ENCODE measurements around the gene KCNQ1.
A peak's percentile ranks its signal among the peaks of the same experiment; 100 is the strongest.

Gene KCNQ1

DNA sequence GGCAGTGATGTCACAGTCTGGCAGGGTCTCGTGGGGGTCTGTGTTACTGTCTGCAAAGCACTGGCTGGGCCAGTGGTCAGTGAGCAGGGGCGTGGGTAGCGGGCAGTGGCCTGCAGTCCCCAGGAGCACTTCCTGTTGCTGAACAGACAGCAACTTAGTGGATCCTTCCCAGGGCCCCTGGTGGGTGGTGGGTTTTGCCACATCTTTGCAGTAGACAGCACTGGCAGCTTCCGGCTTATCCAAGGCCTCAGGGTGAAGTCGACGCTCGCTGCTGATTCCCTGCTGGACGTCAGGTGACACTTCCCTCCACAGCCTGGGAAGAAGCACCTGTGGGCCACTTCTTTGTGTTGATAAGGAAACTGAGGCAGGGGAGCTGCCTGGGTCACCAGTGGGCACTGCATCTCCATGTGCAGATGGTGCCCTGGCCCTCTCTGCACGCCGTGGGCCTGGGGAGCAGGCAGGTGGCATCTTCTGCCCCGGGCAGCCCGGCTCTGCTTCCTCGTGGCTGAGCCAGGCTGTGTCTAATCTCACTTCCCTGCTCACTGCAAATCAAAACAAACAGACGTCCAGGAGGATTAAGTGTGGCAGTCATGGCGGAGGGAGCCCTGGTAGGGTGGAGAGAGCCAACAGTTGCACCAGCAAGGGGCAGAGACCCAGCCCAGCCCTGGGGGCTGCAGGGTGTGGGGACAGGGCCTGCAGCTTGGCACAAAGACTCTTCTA lies 79.8 kb downstream of the KCNQ1 start:
- Histone ChIP-seq H3K79me1 (replicated peaks; ENCODE audit: low read length, poor library complexity, severe bottlenecking) (no peaks in the 10 kb centered on the region), H4K91ac (ENCODE audit: low read length) (no peak overlapping the region), H3K36me3 (ENCODE audit: control insufficient read depth in 1 of 2, insufficient read depth in 2 of 2, low read depth in 1 of 2, low read length in 2 of 2) (no peaks in the 10 kb centered on the region), H3K4ac (ENCODE audit: low read depth in 1 of 2, low read length in 2 of 2) (no peak overlapping the region), H3K27ac (ENCODE audit: low read length, poor library complexity, severe bottlenecking) (no peak overlapping the region), H3K9me3 (ENCODE audit: control insufficient read depth, low read length) (no peaks in the 10 kb centered on the region), H2BK120ac (ENCODE audit: low read depth, low read length) (no peak overlapping the region), H3K27me3 (ENCODE audit: control insufficient read depth in 1 of 2, insufficient read depth in 1 of 2, low read length in 2 of 2) (peaks cover 24 to 73% of the 10 kb centered on the region in 2 experiments), H4K8ac (ENCODE audit: low read length) (no peak overlapping the region), H3K4me1 (ENCODE audit: control insufficient read depth, insufficient read depth, low read depth, low read length) (no peaks in the 10 kb centered on the region), H3K14ac (ENCODE audit: low read length in 2 of 2) (no peak overlapping the region), H3K23ac (ENCODE audit: low read length in 2 of 2) (no peak overlapping the region), H3K4me2 (ENCODE audit: low read length, poor library complexity, severe bottlenecking) (no peak overlapping the region), H3K4me3 (ENCODE audit: insufficient read depth in 1 of 2, low read depth in 1 of 2, low read length in 2 of 2) (no peak overlapping the region), H2AK5ac (ENCODE audit: low read length, severe bottlenecking) (no peak overlapping the region), H2AFZ (ENCODE audit: low read depth, low read length) (no peak overlapping the region), H2BK5ac (ENCODE audit: low read depth, low read length, poor library complexity, severe bottlenecking) (no peak overlapping the region), H2BK15ac (ENCODE audit: low read depth, poor library complexity, severe bottlenecking) (no peak overlapping the region), H3K18ac (ENCODE audit: low read depth in 1 of 2, low read length in 2 of 2) (no peak overlapping the region), H3K9ac (ENCODE audit: low read length) (no peak overlapping the region), H2BK12ac (ENCODE audit: low read length in 2 of 2) (no peak overlapping the region)
- no peak for DNase-seq
- 80% methylated on average over 12 of the region's 15 CpGs for WGBS

DNA sequence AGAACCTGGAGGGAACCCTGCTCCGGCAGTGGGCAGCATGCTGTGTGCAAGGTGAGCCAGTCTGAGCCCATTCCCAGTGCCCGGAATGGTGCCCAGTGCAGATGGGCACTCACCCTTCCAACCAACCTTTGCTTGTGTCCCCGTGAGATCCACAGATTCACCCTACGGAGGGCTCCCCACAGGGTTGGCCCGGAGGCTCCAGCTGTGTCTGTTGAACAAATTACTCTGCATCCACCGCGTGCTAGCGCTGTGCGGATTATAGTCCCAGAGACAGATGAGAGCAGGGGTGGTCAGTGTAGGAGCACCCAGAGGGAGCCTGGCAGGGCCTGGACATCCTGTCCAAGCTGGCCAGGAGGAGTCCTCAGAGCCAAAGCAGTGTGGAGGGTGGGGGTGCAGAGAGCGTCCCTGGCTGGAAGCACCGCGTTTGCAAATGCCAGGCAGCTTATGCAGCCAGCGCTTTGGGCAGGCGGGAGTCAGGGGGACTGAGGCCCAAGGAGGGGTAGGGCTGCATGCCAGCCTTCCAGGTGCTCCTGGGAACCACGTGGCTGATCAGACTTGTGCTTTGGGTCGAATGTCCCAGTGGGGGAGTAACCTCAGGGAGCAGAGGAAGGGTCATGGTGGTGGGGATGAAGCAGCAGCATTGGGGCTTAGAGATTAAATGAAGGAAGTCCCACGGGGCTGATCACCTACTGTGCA lies 80.5 kb downstream of the KCNQ1 start:
- no peak overlapping the region for H3K27ac ChIP-seq (ENCODE audit: low read length, poor library complexity, severe bottlenecking)
- H4K91ac ChIP-seq (ENCODE audit: low read length) = no peak overlapping the region
- no peak overlapping the region for H3K18ac ChIP-seq (ENCODE audit: low read depth in 1 of 2, low read length in 2 of 2)
- DNase-seq = no peak
- no peak overlapping the region for H2BK15ac ChIP-seq (ENCODE audit: low read depth, poor library complexity, severe bottlenecking)
- no peak overlapping the region for H2BK5ac ChIP-seq (ENCODE audit: low read depth, low read length, poor library complexity, severe bottlenecking)
- no peak overlapping the region for H3K14ac ChIP-seq (ENCODE audit: low read length in 2 of 2)
- no peak overlapping the region for H3K9ac ChIP-seq (ENCODE audit: low read length)
- H3K4me1 ChIP-seq (ENCODE audit: control insufficient read depth, insufficient read depth, low read depth, low read length) = no peaks in the 10 kb centered on the region
- no peak overlapping the region for H2BK12ac ChIP-seq (ENCODE audit: low read length in 2 of 2)
- no peak overlapping the region for H3K4me3 ChIP-seq (ENCODE audit: insufficient read depth in 1 of 2, low read depth in 1 of 2, low read length in 2 of 2)
- no peak overlapping the region for H2BK120ac ChIP-seq (ENCODE audit: low read depth, low read length)
- H2AFZ ChIP-seq (ENCODE audit: low read depth, low read length) = no peak overlapping the region
- H3K79me1 ChIP-seq (replicated peaks; ENCODE audit: low read length, poor library complexity, severe bottlenecking) = no peaks in the 10 kb centered on the region
- no peak overlapping the region for H4K8ac ChIP-seq (ENCODE audit: low read length)
- no peaks in the 10 kb centered on the region for H3K36me3 ChIP-seq (ENCODE audit: control insufficient read depth in 1 of 2, insufficient read depth in 2 of 2, low read depth in 1 of 2, low read length in 2 of 2)
- H3K4ac ChIP-seq (ENCODE audit: low read depth in 1 of 2, low read length in 2 of 2) = no peak overlapping the region
- no peak overlapping the region for H3K4me2 ChIP-seq (ENCODE audit: low read length, poor library complexity, severe bottlenecking)
- H3K27me3 ChIP-seq (ENCODE audit: control insufficient read depth in 1 of 2, insufficient read depth in 1 of 2, low read length in 2 of 2) = peaks cover 29 to 73% of the 10 kb centered on the region in 2 experiments
- no peak overlapping the region for H3K23ac ChIP-seq (ENCODE audit: low read length in 2 of 2)
- WGBS = 79% methylated on average over 17 of the region's 17 CpGs
- H3K9me3 ChIP-seq (ENCODE audit: control insufficient read depth, low read length) = no peaks in the 10 kb centered on the region
- H2AK5ac ChIP-seq (ENCODE audit: low read length, severe bottlenecking) = no peak overlapping the region

DNA sequence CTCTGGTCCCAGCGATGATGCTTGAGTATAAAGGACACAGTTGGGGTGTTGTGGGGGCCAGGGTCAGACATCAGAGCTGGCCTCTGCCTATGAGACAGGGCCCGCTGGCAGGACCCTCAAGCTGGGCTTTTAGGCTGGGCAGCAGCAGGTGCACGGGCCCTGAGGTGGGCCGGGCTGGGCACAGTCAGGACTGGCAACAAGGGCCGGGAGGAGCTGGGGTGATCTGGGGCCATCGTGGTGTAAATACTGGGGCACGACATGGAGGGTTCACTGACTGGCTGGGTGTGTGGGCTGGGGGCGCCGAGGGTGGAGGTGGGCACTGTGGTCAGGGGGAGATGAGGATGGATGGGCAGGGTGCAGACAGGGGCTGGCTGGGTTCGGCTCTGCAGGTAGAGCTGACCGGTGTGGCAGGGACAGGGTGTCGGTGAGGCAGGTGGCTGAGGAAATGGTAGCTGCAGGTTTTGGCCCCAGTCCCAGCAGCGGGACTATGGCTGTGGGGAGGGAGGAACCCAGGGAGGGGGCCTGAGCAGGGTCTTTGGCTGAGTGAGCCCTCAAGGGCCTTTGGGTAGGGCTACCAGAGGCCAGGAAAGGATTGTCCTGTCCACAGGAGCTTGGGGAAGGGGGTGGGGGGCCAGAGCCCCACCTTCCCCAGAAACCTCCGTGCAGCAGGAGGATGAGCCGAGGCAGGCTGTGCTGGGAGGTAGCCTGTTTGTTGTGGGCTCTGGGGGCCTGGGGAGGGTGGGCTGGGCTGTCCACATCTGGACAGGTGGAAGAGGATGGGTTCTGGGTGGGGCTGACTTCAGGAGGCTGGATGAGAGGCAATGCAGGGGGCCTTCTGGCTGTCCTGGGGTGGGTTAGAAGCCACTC lies 81.4 kb downstream of the KCNQ1 start:
- Histone ChIP-seq H3K18ac (ENCODE audit: low read depth in 1 of 2, low read length in 2 of 2) (no peak overlapping the region), H3K4ac (ENCODE audit: low read depth in 1 of 2, low read length in 2 of 2) (no peak overlapping the region), H2BK120ac (ENCODE audit: low read depth, low read length) (no peak overlapping the region), H2AFZ (ENCODE audit: low read depth, low read length) (no peak overlapping the region), H2BK12ac (ENCODE audit: low read length in 2 of 2) (no peak overlapping the region), H3K36me3 (ENCODE audit: control insufficient read depth in 1 of 2, insufficient read depth in 2 of 2, low read depth in 1 of 2, low read length in 2 of 2) (no peaks in the 10 kb centered on the region), H3K4me3 (ENCODE audit: insufficient read depth in 1 of 2, low read depth in 1 of 2, low read length in 2 of 2) (no peak overlapping the region), H4K91ac (ENCODE audit: low read length) (no peak overlapping the region), H3K4me1 (ENCODE audit: control insufficient read depth, insufficient read depth, low read depth, low read length) (no peaks in the 10 kb centered on the region), H3K4me2 (ENCODE audit: low read length, poor library complexity, severe bottlenecking) (no peak overlapping the region), H2BK5ac (ENCODE audit: low read depth, low read length, poor library complexity, severe bottlenecking) (no peak overlapping the region), H2BK15ac (ENCODE audit: low read depth, poor library complexity, severe bottlenecking) (peak overlapping the region; percentile 23), H3K23ac (ENCODE audit: low read length in 2 of 2) (no peak overlapping the region), H3K27ac (ENCODE audit: low read length, poor library complexity, severe bottlenecking) (no peak overlapping the region), H4K8ac (ENCODE audit: low read length) (no peak overlapping the region), H3K9ac (ENCODE audit: low read length) (no peak overlapping the region), H2AK5ac (ENCODE audit: low read length, severe bottlenecking) (no peak overlapping the region), H3K27me3 (ENCODE audit: control insufficient read depth in 1 of 2, insufficient read depth in 1 of 2, low read length in 2 of 2) (peaks cover 28 to 69% of the 10 kb centered on the region in 2 experiments), H3K79me1 (replicated peaks; ENCODE audit: low read length, poor library complexity, severe bottlenecking) (no peaks in the 10 kb centered on the region), H3K14ac (ENCODE audit: low read length in 2 of 2) (peak overlapping the region in 1 of 2 experiments; percentile 26), H3K9me3 (ENCODE audit: control insufficient read depth, low read length) (no peaks in the 10 kb centered on the region)
- WGBS = 88% methylated on average over 15 of the region's 15 CpGs
- no peak for DNase-seq

Measured in mesenchymal stem cell (in vitro differentiated cells and primary cell).